Measurements from ENCODE around the gene SBK2.

DNA sequence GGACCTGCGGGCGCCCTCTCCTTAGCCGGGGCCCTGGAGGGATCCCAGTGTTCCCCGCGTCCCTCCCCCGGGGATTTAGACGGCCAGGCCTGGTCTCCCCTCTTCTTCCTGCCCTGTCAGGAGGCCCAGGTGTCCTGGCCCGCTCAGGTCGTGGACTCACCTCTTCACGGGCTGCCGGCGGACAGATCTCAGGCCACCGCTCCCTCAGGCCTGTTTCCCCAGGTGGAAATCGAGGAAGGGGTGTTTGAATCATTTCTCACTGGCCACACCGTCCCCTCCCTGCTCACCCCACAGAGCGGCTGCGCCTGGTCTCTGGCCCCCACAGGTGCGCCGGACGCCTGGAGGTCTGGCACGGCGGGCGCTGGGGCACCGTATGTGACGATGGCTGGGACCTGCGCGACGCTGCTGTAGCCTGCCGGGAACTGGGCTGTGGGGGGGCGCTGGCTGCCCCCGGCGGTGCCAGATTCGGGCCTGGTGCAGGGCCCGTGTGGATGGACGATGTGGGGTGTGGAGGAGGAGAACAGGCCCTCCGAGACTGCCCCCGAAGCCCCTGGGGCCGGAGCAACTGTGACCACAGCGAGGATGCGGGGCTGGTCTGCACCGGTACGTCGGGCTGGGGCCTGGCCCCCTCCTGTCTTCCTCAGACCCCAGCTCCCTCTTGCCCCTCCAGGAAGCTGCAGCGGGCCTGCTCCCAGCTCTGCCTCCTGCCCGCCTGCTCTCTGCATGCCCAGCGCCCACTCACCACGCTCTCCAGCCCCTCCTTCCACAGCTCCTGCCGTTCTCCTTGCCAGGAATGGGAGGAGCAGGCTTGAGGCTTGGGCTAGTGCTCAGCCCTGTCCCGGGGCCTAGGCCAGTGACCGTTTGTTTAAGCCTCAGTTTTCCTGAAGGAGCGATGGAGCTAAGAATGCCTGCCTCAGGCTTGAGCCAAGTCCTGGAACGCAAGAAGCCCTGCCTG, 46.2 kb downstream of the SBK2 start:
- TF ChIP-seq SP1 (IDR thresholded peaks at IDR 0.05) = no peak
- TF ChIP-seq, protein P1, sequence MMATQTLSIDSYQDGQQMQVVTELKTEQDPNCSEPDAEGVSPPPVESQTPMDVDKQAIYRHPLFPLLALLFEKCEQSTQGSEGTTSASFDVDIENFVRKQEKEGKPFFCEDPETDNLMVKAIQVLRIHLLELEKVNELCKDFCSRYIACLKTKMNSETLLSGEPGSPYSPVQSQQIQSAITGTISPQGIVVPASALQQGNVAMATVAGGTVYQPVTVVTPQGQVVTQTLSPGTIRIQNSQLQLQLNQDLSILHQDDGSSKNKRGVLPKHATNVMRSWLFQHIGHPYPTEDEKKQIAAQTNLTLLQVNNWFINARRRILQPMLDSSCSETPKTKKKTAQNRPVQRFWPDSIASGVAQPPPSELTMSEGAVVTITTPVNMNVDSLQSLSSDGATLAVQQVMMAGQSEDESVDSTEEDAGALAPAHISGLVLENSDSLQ (IDR thresholded peaks at IDR 0.05) = no peak
